Stimulated activated CD4-positive, alpha-beta T cell treated with anti-CD3 and anti-CD28 coated beads, Interleukin-1b, Interleukin-23, amount 100 ng/mL, for 24 hours (primary cell): ENCODE data around the gene CHAC1.
"Not testable (repeated sequence)": the region's sequence is repeated elsewhere in the genome, so short reads cannot be mapped to it uniquely, and the experiment has no call there.

Experiments used
- DNase-seq, 4 experiments: peaks; one replicate each; pipeline ENCODE4 v3.0.0-alpha.2; 2020; ENCODE audit warnings: low read depth in 4 of 4, low spot score in 1 of 4

CHAC1 gene

DNA sequence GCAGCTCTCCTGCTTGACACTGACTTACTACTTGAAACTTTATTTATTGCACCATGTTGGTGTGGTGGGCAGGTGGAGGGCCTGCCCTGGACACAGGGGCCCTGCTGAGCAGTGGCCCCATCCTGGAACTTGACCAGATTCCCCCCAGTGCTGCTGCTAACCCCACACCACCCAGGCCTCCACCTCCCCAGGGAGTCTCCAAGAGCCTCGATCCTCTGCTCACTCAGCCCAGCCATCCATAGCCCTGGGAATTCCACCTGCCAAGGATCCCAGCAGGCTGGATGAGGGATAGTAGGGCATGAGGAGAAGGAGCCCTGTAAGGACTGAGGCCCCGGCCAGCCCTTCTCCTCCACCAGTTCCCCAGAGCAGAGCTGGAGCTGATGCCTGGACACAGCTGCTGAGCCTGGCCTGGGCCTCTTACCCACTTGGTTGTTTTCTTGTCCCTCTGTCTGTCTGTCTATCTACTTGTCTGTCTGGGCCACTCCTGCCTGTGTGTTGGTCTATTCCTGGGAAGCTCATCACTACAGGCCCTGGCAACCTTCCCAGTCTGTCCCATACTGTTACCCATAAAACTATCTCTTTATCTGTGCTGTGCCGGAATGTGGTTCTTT is 2.8 kb downstream of the CHAC1 start:
- DNase-seq = no peak

DNA sequence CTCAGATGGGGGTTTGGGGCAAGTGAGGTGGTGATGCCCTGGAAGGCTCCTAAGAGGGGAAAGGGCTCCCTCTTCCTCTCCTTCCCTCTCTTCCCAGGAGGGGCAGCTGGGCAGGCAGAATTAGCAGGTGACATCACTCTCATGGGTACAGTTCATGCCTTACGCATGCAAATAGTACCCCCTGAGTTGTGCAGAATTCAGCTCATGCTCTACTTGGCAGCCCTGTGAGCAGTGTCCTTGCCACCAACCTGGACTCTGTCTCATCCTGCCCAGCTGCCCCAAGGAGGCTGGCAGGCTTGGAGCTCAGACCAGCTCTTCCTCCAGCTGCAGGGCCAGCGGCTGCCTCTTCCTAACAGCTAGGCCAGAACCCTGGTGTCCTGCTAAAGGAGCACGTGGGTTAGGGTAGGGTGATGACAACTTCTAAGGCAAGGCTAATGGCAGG is 3.3 kb downstream of the CHAC1 start:
- DNase-seq = no peak

DNA sequence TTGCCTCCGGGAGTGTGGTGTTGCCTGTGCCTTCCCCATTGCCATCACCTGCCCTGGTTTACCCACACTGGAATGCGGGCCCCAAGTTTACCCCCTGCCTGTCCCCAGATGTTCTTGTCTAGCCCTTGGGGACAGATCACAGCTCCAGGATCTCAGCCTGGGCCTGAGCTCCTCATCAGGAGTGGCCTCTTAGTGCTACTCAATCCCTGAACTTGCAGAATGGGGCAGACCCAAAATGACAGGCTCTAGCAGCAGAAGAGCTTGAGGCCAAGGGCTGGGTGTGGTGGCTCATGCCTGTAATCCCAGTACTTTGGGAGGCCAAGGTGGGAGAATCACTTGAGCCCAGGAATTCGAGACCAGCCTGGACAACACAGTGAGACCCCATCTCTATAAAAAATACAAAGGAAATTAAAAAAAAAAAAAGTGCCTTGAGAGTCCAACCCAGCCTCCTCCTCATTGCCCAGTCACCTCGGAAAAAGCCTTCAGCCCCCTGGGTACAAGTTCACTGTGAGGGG is 3.8 kb downstream of the CHAC1 start:
- no peak for DNase-seq

DNA sequence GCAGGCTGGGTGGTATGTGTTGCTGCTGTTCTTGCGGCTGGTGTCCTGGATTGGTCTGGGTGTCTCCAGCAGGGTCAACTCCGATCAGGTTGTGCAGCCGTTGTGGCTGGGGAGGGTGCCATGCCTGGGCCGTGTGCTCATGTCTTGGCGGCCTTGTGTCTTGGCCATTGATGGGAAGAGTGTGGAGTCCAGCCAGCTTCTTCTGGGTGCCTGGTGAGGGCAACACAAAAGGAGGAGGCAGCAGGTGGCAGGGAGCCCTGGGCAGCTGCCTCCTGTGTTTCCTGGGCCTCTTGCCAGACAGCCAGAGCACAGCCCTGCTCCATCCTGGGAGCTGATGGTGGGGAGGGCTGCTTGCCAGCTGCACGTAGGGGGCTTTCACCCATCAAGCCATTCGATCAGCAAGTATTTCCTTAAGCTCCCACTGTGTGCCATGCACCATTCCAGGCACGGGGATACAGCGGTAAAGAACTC is 4.3 kb downstream of the CHAC1 start:
- no peak for DNase-seq

DNA sequence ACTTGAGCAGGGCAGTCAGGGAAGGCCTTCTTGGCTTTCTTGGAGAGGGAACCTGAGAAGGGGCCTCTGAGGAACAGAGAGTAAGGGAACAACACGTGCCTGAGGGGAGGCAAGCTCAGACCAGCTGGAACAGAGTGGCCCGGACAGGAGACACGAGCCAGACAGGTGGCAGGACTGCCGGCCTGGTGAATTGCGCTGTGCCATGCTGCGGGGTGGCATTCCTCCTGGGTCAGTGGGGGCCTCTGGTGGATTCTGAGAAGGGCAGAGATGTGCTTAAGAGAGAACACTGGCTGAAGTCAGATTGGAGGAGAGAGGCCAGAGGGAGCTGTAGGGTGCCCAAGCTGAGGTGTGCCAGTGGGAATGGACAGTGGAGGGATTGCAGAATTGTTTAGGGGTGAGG is 4.9 kb downstream of the CHAC1 start:
- no peak for DNase-seq

DNA sequence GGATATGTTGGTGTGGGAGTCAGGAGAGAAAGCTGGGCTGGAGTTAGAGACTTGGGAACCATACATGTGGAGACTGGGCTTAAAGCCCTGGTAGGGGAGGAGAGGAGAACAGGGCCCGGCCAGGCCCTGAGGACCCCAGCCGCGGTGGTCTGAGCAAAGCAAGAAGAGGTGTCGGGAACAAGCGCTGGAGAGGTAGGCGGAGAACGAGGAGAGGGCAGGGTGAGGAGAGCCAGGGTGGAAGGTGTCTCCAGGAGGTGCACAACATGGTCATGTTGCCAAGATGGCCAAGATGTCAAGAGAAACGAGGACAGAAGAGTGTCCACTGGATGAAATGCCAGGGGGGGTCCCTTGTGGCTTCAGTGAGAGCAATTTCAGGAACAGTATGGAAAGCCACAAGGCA is 5.5 kb downstream of the CHAC1 start:
- no peak for DNase-seq

DNA sequence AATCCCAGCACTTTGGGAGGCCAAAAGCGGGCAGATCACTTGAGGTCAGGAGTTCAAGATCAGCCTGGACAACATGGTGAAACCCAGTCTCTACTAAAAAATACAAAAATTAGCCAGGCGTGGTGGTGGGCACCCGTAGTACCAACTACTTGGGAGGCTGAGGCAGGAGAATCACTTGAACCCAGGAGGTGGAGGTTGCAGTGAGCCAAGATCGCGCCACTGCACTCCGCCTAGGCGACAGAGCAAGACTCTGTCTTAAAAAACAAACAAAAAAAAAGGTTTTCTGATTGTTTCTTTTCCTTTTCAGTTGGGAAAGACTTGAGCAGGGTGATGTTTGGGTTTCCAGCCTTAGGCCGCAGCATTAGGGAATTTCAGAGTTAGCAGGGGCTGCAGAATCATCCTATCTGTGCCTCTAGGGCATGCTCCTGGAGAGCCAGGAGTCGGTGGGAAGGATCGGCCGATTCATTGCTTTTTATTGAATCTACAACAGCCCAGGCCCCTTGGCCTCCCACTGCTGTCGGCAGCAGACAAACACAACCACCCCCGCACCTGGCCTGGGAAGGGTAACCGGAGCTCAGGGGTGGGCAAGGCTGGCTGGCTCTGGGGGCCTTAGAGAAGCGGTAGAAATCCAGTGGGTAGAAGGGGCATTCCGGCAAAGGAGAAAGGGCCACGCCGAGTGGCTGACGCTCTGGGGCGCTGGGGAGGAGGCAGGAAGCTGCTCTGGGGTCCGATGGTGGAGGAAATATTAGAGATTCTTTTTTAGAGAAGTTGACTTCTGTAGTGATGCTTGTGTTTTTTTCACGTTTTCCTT is 6.3 kb downstream of the CHAC1 start:
- DNase-seq = no peak

DNA sequence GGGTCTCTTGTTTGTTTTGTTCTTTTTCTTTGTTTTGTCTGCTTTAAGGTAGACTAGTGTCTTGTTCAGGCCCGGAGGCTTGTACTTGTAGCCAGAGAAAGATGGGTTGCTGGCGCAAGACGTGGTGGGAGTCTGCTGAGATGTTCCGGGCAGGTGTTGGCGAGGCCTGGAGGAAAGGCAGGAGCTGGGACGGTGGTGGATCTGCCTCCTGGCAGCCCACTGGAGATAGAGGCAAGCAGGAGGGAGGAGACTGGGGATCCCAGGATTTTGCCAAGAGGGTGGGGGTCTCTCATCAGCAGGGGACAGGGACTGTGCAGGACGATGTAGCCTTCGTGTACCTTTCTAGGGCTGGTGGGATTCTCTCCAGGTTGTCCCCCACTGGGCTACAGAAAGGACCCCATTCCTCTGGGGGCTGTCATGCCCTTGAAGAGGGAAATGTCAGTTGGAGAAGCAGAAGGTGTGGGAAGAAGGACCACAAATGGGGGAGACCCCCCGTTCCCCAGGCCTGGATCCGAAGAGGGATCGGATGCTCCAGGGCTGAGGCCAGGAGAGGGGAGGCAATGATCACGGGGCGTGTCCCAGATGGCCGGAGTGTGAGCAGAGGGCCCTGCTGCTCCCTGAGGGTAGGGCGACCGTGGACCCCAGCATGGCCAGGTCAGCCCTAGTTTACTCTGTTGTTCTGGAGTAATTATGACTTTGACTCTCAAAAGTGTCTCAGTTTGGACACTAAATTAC is 7.0 kb downstream of the CHAC1 start:
- DNase-seq = no peak

DNA sequence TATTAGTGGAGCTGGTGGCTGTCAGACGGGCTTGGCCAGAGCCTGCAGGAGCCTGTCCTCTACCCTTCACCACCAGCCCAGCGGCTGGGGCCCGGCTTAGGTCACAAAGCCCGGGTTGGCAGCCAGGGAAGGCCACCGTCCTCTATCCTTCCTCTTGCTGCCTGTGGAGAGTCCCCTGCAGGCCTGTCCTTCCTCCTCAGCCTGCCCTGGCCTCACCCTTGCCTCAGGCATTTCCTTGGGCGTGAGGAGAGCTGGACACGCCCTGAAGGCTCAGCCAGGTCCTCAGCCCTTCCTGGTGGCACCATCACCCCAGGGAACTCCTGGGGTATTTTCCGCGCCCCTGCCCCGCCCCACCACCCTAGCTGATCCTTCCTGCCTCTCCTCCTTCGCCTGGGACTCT is 7.7 kb downstream of the CHAC1 start:
- no peak for DNase-seq

DNA sequence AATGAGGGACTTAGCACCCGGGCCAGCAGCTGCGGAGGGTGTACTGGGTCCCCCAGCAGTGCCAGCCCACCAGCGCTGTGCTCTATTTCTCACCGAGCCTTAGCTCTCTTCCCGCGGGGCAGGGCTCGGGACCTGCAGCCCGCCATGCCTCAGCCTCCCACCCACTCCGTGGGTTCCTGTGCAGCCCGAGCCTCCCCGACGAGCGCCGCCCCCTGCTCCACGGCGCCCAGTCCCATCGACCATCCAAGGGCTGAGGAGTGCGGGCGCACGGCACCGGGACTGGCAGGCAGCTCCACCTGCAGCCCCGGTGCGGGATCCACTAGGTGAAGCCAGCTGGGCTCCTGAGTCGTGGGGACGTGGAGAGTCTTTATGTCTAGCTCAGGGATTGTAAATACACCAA is 8.5 kb downstream of the CHAC1 start:
- not testable (repeated sequence) for DNase-seq

DNA sequence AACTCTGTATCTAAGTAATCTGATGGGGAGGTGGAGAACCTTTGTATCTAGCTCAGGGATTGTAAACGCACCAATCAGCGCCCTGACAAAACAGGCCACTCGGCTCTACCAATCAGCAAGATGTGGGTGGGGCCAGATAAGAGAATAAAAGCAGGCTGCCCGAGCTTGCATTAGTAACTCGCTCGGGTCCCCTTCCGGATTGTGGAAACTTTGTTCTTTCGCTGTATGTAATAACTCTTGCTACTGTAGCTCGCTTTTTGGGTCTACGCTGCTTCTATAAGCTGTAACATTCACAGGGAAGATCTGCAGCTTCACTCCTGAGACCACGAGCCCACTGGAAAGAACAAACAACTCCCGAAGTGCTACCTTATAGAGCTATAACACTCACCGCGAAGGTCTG is 9.0 kb downstream of the CHAC1 start:
- DNase-seq = not testable (repeated sequence)

DNA sequence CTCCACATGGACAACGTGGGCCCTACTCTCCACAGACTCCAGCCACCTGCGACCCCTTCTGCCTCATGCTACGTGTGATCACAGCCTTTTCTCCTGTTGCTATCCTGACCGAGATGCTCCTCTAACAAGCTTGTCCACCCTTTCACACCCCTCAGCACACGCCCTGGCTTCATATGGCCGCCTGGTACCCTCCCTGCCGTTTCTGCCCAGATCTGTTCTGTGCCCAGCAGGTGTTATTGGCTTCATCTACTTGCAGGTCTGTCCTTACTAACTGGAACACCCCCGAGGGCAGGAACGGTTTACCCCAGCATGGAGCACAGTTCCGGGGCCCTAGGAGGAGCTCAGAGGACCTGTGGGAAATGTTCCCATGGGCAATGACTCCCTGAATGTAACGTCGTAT is 9.9 kb downstream of the CHAC1 start:
- no peak for DNase-seq

DNA sequence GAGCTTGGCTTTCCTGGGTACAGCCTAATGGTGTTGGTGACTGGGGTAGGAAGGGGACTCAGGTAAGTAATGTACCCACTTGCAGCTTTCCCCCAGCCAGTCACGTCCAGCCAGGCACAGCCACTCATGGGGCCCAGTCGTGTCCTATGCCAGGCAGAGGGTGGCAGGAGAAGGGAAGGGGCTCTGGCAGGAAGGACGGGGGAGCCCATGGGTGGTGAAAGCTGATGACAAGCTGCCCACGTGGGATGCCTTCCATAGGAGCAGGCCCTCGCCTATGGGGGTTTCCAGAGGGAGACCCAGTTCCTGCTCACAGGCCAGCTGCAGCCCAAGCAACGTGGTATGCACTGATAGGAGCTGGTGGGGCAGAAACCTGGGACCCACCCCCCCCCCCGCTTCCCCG is 10.7 kb downstream of the CHAC1 start:
- no peak for DNase-seq

DNA sequence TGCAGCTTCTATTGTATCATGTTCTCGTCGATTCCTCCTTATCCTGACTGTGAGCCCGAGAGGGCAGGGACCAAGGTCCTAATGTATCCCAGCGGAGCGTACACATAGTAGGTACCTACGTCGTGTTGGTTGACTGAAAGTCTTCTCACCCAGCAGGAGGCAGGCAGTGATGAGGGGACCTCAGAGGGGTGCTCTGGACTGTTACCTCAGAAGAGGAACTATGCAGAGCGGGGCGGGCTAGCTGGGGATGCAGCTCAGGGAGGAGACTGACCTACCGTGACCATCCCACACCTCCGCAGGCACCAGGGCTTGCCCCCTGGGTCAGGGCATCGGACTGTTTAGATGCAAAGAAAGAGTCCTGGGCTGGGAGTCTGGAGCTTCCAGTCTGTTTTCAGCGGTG is 11.4 kb downstream of the CHAC1 start:
- no peak for DNase-seq

DNA sequence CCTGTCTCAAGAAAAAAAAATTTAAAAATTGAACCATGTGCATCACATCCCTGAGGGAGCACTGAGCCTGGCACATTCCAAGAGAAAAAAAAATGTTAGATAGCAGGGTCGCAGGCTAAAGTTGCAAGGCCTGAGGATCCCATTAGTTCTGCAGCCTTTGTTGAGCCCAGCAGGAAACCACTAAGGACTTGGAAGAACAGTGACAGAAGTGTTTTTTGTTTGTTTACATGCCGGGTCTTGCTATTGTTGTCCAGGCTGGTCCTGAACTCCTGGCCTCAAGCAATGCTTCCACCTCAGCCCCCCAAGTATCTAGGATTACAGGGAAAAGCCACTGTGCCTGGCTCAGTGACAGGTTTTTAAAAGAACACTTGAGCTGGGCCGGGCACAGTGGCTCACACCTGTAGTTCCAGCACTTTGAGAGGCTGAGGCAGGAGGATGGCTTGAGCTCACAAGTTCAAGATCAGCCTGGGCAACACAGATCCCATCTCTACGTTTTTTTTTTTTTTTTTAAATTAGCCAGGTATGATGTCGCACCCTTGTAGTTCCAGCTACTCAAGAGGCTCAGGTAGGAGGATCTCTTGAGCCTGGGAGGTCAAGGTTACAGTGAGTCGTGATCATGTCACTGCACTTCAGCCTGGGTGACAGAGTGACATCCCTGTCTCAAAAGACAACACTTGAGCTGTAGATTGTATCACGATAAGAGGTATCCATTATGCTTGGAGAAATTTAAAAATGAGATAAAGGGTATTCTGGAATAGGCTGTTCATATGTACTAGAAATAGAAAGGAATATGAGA is 15.2 kb downstream of the CHAC1 start:
- no peak for DNase-seq

DNA sequence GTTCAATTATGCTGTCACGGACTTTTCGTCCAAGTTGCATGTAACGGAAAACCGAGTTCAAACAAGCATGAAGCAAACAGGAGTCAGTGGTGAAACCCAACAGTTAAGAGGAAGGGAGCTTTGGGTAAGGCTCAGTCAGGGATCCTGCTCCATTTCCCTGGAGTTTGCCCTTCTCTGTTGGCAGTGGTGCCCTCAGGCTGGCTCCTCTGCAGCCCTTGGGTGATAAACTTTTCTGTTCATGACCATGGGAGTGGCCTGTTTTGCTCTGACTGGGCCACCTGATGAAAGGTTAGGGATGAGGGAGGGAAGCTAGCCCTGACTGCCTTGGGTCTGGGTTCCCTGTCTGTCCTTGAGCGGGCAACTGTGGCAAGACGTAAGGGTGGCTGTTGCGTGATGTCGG is 16.1 kb downstream of the CHAC1 start:
- DNase-seq = no peak

DNA sequence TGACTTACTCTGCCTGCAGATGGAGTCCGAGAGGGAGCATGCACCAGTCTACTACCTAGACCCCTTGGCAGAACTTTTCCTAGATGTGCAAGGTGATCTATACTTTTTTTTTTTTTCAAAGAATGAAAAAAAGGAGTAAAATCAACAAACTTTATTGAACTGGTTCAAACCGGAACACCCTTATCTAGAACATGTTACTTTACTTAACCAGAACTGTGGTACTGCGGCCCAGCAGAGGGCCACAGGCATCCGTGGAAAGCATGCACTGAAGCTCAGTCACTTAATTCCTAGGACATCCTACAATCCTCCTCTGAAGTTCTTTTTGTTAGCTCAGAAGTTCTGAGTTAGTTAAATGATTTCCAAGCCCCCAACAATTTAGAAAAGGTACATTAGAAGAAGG is 21.6 kb downstream of the CHAC1 start:
- DNase-seq = no peak

DNA sequence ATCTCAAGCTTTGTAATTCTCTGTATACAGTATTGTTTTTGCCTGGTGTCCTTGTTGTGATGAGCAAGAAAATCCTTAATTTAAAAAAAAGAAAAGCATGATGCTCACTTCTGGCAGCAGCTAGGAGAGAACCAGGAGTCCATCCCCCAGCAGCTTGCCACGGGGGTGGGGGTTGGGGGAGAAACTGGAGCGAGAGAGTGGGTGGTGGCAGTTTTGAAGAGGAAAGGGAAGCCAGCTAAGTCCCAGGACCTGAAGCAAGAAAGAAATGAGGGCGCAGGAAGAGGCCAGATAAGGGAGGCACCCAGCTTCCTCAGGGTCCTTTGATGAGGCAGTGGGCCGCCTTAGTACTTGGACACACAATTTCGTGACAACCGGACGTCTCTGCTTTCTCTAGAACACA is 23.5 kb downstream of the CHAC1 start:
- no peak for DNase-seq

DNA sequence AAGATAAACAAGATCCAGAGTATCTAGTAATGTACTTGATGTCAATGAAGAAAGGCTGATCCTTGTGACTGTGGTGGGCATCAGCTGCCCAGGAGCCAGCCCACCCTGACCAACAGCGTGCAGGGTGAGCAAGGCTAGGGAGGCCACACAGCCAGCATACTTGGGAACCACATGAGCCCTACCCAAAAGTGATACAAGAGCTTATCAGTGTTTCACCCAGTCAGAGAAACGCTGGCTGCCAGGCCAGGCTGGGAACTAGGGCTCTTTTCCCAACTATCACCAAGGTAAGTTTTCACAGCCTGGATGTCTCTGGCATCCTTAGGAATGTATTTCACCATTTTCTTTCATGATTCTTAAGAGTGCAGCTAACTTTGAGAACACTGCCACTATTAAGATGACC is 24.9 kb downstream of the CHAC1 start:
- DNase-seq = no peak

DNA sequence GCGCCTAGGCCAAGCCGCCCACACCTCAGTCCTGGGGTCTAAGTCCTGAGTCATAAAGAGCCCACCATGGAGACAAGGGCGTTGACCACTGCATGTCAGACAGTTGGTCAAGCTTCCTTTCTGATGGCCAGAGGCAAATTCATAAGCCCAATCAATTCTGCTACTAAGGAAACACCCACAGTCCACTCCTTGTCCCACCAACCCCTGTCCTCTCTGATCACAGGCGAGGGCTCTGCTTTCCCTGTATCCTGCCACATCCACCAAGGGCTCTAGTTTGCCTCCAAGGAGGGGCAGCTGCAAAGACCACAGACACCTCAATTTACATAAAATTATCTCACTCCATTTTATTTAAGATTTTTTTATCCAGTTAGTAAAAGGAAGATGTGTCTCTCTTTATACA is 25.3 kb downstream of the CHAC1 start:
- DNase-seq = no peak

DNA sequence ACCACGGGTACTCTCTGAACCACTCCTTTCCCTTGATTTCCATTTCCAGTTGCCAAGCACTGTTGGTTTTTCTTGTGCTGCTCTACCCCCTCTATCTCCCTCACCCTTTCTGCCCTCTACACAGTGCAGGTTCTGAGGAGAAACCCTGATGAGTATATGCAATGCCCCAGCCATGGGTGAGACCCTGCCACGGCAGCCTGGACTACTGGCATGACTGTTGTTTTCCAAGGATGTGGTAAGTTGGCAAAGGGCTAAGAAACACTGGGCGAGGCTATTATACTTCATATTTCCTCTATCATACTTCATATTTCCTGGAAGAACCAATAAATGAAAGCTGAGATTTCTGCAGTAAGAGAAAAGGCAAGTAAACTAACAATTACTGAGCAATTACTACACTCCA is 27.9 kb downstream of the CHAC1 start:
- no peak for DNase-seq
